K562 (cell line): ENCODE measurements around the gene CEP135. TPM values are rescaled to one million over a fixed set of nuclear protein-coding genes. Genes with fewer than 3 reads are reported as not detected.

ENCODE experiments used
- ARID2 ChIP-seq: fragments of 450-650 bp; IDR thresholded peaks from 2 replicates; pipeline ENCODE4 v1.6.1; 2017; ENCODE audit warnings: antibody characterized with exemption, mild to moderate bottlenecking
- BHLHE40 ChIP-seq: IDR thresholded peaks from 2 replicates; pipeline ENCODE4 v1.6.1; 2011; ENCODE audit warnings: low read length, improper control_type of control experiment
- FOSL1 ChIP-seq: fragments of 200-800 bp; sonication (Bioruptor generic); conservative IDR thresholded peaks from 2 replicates; pipeline ENCODE4 v1.6.1; 2016; ENCODE audit warnings: missing genetic modification characterization, missing compliant biosample characterization
- FOXA3 ChIP-seq, 2 experiments: fragments of 450-650 bp in 1 of 2; sonication (generic) in 1 of 2; formaldehyde crosslinking; IDR thresholded peaks in 1 of 2; conservative IDR thresholded peaks in 1 of 2; 2 replicates each; pipeline versions ENCODE4 v1.4.0 to v1.8.0; 2020 to 2022; ENCODE audit warnings: mild to moderate bottlenecking in 2 of 2, missing genetic modification reagents in 1 of 2
- GATA2 ChIP-seq: sonication (generic); formaldehyde crosslinking; IDR thresholded peaks from 2 replicates; pipeline ENCODE4 v1.4.0; 2020; ENCODE audit warnings: mild to moderate bottlenecking, missing genetic modification reagents
- GTF2E2 ChIP-seq: fragments of 200-800 bp; sonication (Bioruptor generic); IDR thresholded peaks from 2 replicates; pipeline ENCODE4 v1.6.1; 2016; ENCODE audit warnings: missing genetic modification characterization, missing compliant biosample characterization
- HMBOX1 ChIP-seq: sonication (generic); IDR thresholded peaks from 2 replicates; pipeline ENCODE4 v1.6.1; 2016
- HMGN3 ChIP-seq: IDR thresholded peaks from 2 replicates; pipeline ENCODE4 v1.6.1; 2011; ENCODE audit warnings: borderline replicate concordance, low read depth, mild to moderate bottlenecking, mixed read lengths, low read length; ENCODE audit not compliant: insufficient read length; ENCODE audit errors: extremely low read depth
- JUND ChIP-seq, 2 experiments: IDR thresholded peaks; 2 replicates in 1 of 2; 3 replicates in 1 of 2; pipeline ENCODE4 v1.6.1; 2011; ENCODE audit warnings: borderline replicate concordance in 2 of 2, low read depth in 2 of 2, low read length in 2 of 2, improper control_type of control experiment in 1 of 2, missing biosample characterization in 1 of 2, missing genetic modification characterization in 1 of 2, missing genetic modification reagents in 1 of 2
- L3MBTL2 ChIP-seq: fragments of 450-650 bp; IDR thresholded peaks from 2 replicates; pipeline ENCODE4 v1.6.1; 2016; ENCODE audit warnings: mild to moderate bottlenecking, moderate library complexity
- MCM3 ChIP-seq: fragments of 450-650 bp; IDR thresholded peaks from 2 replicates; pipeline ENCODE4 v1.6.1; 2016
- MEIS2 ChIP-seq: fragments of 450-650 bp; IDR thresholded peaks from 2 replicates; pipeline ENCODE4 v1.6.1; 2014; ENCODE audit warnings: mild to moderate bottlenecking; ENCODE audit not compliant: partially characterized antibody
- MIER1 ChIP-seq: fragments of 450-650 bp; IDR thresholded peaks from 2 replicates; pipeline ENCODE4 v1.6.1; 2016; ENCODE audit warnings: antibody characterized with exemption, mild to moderate bottlenecking, low read depth
- NFE2 ChIP-seq: IDR thresholded peaks from 2 replicates; pipeline ENCODE4 v1.6.1; 2014; ENCODE audit warnings: antibody characterized with exemption, low read depth
- NRF1 ChIP-seq, 2 experiments: fragments of 450-650 bp; IDR thresholded peaks in 1 of 2; conservative IDR thresholded peaks in 1 of 2; 2 replicates each; pipeline ENCODE4 v1.6.1; 2014; ENCODE audit warnings: mild to moderate bottlenecking in 2 of 2
- PTRF ChIP-seq: fragments of 450-650 bp; IDR thresholded peaks from 2 replicates; pipeline ENCODE4 v1.6.1; 2016; ENCODE audit warnings: mild to moderate bottlenecking, missing genetic modification characterization, missing compliant biosample characterization
- SLC30A9 ChIP-seq: fragments of 250-450 bp; sonication (Bioruptor Pico); IDR thresholded peaks from 2 replicates; pipeline ENCODE4 v1.8.0; 2022; ENCODE audit warnings: mild to moderate bottlenecking, moderate library complexity
- TEAD4 ChIP-seq, 2 experiments: sonication (generic) in 1 of 2; formaldehyde crosslinking in 1 of 2; IDR thresholded peaks; 2 replicates each; pipeline versions ENCODE4 v1.6.1 to v1.8.0; 2012 to 2022; ENCODE audit warnings: borderline replicate concordance in 1 of 2, inconsistent platforms in 1 of 2, low read length in 1 of 2, mild to moderate bottlenecking in 1 of 2, missing genetic modification reagents in 1 of 2
- THAP12 ChIP-seq: fragments of 250-450 bp; sonication (Bioruptor Pico); IDR thresholded peaks from 2 replicates; pipeline ENCODE4 v1.9.0; 2021; ENCODE audit warnings: mild to moderate bottlenecking, inconsistent platforms
- YY1 ChIP-seq, 3 experiments: IDR thresholded peaks; 2 replicates each; pipeline ENCODE4 v1.6.1; 2011; ENCODE audit warnings: low read length in 2 of 3, mild to moderate bottlenecking in 2 of 3, moderate library complexity in 2 of 3, borderline replicate concordance in 1 of 3, control low read depth in 1 of 3, low read depth in 1 of 3; ENCODE audit not compliant: insufficient read depth in 3 of 3, insufficient replicate concordance in 2 of 3, control insufficient read depth in 1 of 3, insufficient read length in 1 of 3; ENCODE audit errors: extremely low read depth in 1 of 3
- ZBTB17 ChIP-seq: fragments of 450-650 bp; formaldehyde crosslinking; IDR thresholded peaks from 2 replicates; pipeline ENCODE4 v1.4.0; 2020; ENCODE audit warnings: mild to moderate bottlenecking
- ZBTB8A ChIP-seq: fragments of 450-650 bp; IDR thresholded peaks from 2 replicates; pipeline ENCODE4 v1.6.1; 2018; ENCODE audit warnings: mild to moderate bottlenecking, moderate library complexity; ENCODE audit not compliant: partially characterized antibody
- ZNF24 ChIP-seq: fragments of 450-650 bp; IDR thresholded peaks from 2 replicates; pipeline ENCODE4 v1.6.1; 2016
- ZNF584 ChIP-seq: fragments of 200-800 bp; sonication (Bioruptor generic); IDR thresholded peaks from 2 replicates; pipeline ENCODE4 v1.6.1; 2016; ENCODE audit warnings: low read depth, mild to moderate bottlenecking, missing genetic modification characterization, missing compliant biosample characterization
- ZNF707 ChIP-seq: fragments of 250-450 bp; sonication (Bioruptor Pico); conservative IDR thresholded peaks from 2 replicates; pipeline ENCODE4 v1.8.0; 2022; ENCODE audit warnings: inconsistent platforms, mild to moderate bottlenecking, moderate library complexity
- polyA plus RNA-seq, 8 experiments: library from polyadenylated mRNA; depleted of rRNA in 4 of 8; stranded (reverse) in 5 of 8; unstranded in 3 of 8; fragments of >200 nt; fragmentation: Nextera tagmentation in 2 of 8; fragmentation: Illumina TruSeq in 1 of 8; extraction: Ambion mirVana in 2 of 8; extraction: Trizol in 1 of 8; gene quantifications; 2 replicates each; pipeline versions ENCODE4 v1.2.1 to v1.2.3, GENCODE V29; 2011 to 2014; ENCODE audit warnings: inconsistent platforms in 1 of 8, missing spikeins in 1 of 8
- total RNA-seq, 7 experiments: library from RNA; depleted of rRNA in 6 of 7; stranded (reverse); fragments of >200 nt in 6 of 7; fragmentation: Illumina TruSeq in 2 of 7; extraction: Trizol in 2 of 7; gene quantifications; 2 replicates each; pipeline versions ENCODE4 v1.2.1 to v1.2.3, GENCODE V29; 2011 to 2021; ENCODE audit warnings: low replicate concordance in 1 of 7

The CEP135 gene
- total and polyA plus RNA-seq, 9 of the 15 experiments (the other 6 are each of a cell fraction or from before 2014, with no cell fraction given) = 3.1 to 18.9 (median 15.3) TPM

- TF ChIP-seq TEAD4 (IDR thresholded peaks at IDR 0.05; ENCODE audit: low read length) = peak; percentile 18; the same call in 1 of the 2 replicates
- no peak for TF ChIP-seq TEAD4 (CRISPR knock-in tag; IDR thresholded peaks at IDR 0.05; ENCODE audit: borderline replicate concordance)
- no peak for TF ChIP-seq ZNF707 (CRISPR knock-in tag)
- no peak for TF ChIP-seq ZBTB8A
- 0 out of 2 replicates have a peak, but pooled peaks have one; percentile 7 for TF ChIP-seq ZNF584 (CRISPR knock-in tag)
- peak; percentile 60 for TF ChIP-seq MEIS2
- TF ChIP-seq YY1 (IDR thresholded peaks at IDR 0.05; ENCODE audit: borderline replicate concordance in 1 of 3, control insufficient read depth in 1 of 3, extremely low read depth in 1 of 3, insufficient read depth in 3 of 3, insufficient read length in 1 of 3, insufficient replicate concordance in 2 of 3, low read depth in 1 of 3, low read length in 2 of 3) = no peak
- no peak for TF ChIP-seq PTRF (tag)
- TF ChIP-seq ZBTB17 = no peak
- peak; percentile 80 for TF ChIP-seq FOSL1
- TF ChIP-seq FOXA3 (CRISPR knock-in tag; conservative IDR thresholded peaks at IDR 0.05 in 1 of 2, IDR thresholded peaks at IDR 0.05 in 1 of 2) = peak in 1 of 2 experiments; percentile 67; a peak in 2 of 4 replicates
- no peak for TF ChIP-seq MCM3
- peak; percentile 42; the same call in 1 of the 2 replicates for TF ChIP-seq JUND (IDR thresholded peaks at IDR 0.05; ENCODE audit: borderline replicate concordance, low read depth, low read length)
- TF ChIP-seq JUND (tag; IDR thresholded peaks at IDR 0.05; ENCODE audit: borderline replicate concordance, low read depth, low read length) = peak; percentile 16; the same call in 1 of the 3 replicates
- TF ChIP-seq HMBOX1 = no peak
- no peak for TF ChIP-seq MIER1
- no peak for TF ChIP-seq NFE2
- no peak for TF ChIP-seq ARID2
- TF ChIP-seq GATA2 (CRISPR knock-in tag) = no peak
- no peak for TF ChIP-seq BHLHE40
- TF ChIP-seq NRF1 (conservative IDR thresholded peaks at IDR 0.05 in 1 of 2, IDR thresholded peaks at IDR 0.05 in 1 of 2) = peak; percentile 87 to 89
- no peak for TF ChIP-seq ZNF24
- TF ChIP-seq L3MBTL2 = no peak
- TF ChIP-seq THAP12 (CRISPR knock-in tag) = 0 out of 2 replicates have a peak, but pooled peaks have one; percentile 9
- TF ChIP-seq GTF2E2 (tag) = peak; percentile 65
- no peak for TF ChIP-seq SLC30A9
- no peak for TF ChIP-seq HMGN3
These were observed 626 bp upstream of the CEP135 start (continued) for GRCh38 chr4:55947912-55948725.
